Nephron (organoid): ENCODE data around the gene ING3.
A peak's percentile ranks its signal among the peaks of the same experiment; 100 is the strongest.
"Not testable (repeated sequence)": the region's sequence is repeated elsewhere in the genome, so short reads cannot be mapped to it uniquely, and the experiment has no call there.

Source experiments
- H3K27ac Mint-ChIP-seq, 3 experiments: 2 replicates each; pipeline ENCODE4 v1.8.0; 2020; ENCODE audit warnings: mixed read lengths in 3 of 3, mild to moderate bottlenecking in 2 of 3, moderate library complexity in 1 of 3
- H3K27me3 Mint-ChIP-seq: 2 replicates; pipeline ENCODE4 v1.8.0; 2021; ENCODE audit warnings: low read depth, mild to moderate bottlenecking, moderate library complexity, mixed read lengths
- H3K36me3 Mint-ChIP-seq: 2 replicates; pipeline ENCODE4 v1.8.0; 2020; ENCODE audit warnings: low read depth, mixed read lengths
- H3K4me1 Mint-ChIP-seq: 2 replicates; pipeline ENCODE4 v1.8.0; 2020; ENCODE audit warnings: mixed read lengths
- H3K4me3 Mint-ChIP-seq, 3 experiments: 2 replicates each; pipeline ENCODE4 v1.8.0; 2020; ENCODE audit warnings: mild to moderate bottlenecking in 3 of 3, mixed read lengths in 3 of 3, moderate library complexity in 2 of 3
- H3K9me3 Mint-ChIP-seq: 2 replicates; pipeline ENCODE4 v1.8.0; 2020; ENCODE audit warnings: mixed read lengths
- CTCF ChIP-seq, 3 experiments: fragments of 200-600 bp; sonication (generic); IDR thresholded peaks; one replicate each; pipeline ENCODE4 v1.5.0; 2021; ENCODE audit warnings: antibody characterized with exemption in 3 of 3; ENCODE audit not compliant: unreplicated experiment in 3 of 3

Gene ING3

GRCh38 chr7:121002757-121003200 is 52.2 kb downstream of the ING3 start:
- Mint-ChIP-seq H3K4me3 (no peak overlapping the region), H3K9me3 (no peaks in the 10 kb centered on the region), H3K27me3 (peaks cover 6% of the 10 kb centered on the region), H3K27ac (peak overlapping the region; percentile 0 to 53 (median 53)), H3K4me1 (peaks cover 57% of the 10 kb centered on the region), H3K36me3 (peaks cover 12% of the 10 kb centered on the region)
- no peak for TF ChIP-seq CTCF (IDR thresholded peaks at IDR 0.05; ENCODE audit: unreplicated experiment in 3 of 3)

GRCh38 chr7:121003986-121004685 is 53.6 kb downstream of the ING3 start:
- peaks cover 6% of the 10 kb centered on the region for H3K27me3 Mint-ChIP-seq
- peaks cover 14% of the 10 kb centered on the region for H3K36me3 Mint-ChIP-seq
- no peaks in the 10 kb centered on the region for H3K9me3 Mint-ChIP-seq
- TF ChIP-seq CTCF (IDR thresholded peaks at IDR 0.05; ENCODE audit: unreplicated experiment in 3 of 3), result no peak
- peak overlapping the region in 1 of 3 experiments; percentile 18 for H3K27ac Mint-ChIP-seq
- H3K4me1 Mint-ChIP-seq, result peaks cover 53% of the 10 kb centered on the region
- no peak overlapping the region for H3K4me3 Mint-ChIP-seq

- H3K4me3 Mint-ChIP-seq, H3K9me3 Mint-ChIP-seq, H3K27ac Mint-ChIP-seq, H3K27me3 Mint-ChIP-seq: not testable (repeated sequence)
- H3K4me1 Mint-ChIP-seq, result peaks cover 51% of the 10 kb centered on the region
- H3K36me3 Mint-ChIP-seq, result peaks cover 14% of the 10 kb centered on the region
Measured at GRCh38 chr7:121005058-121005457, 54.5 kb downstream of the ING3 start.

GRCh38 chr7:121005996-121006584 is 55.5 kb downstream of the ING3 start:
- Mint-ChIP-seq H3K27me3 (peaks cover 6% of the 10 kb centered on the region), H3K36me3 (peaks cover 14% of the 10 kb centered on the region), H3K27ac (peak overlapping the region; percentile 35 to 66 (median 65)), H3K4me1 (peaks cover 42% of the 10 kb centered on the region), H3K9me3 (no peaks in the 10 kb centered on the region), H3K4me3 (no peak overlapping the region)
- no peak for TF ChIP-seq CTCF (IDR thresholded peaks at IDR 0.05; ENCODE audit: unreplicated experiment in 3 of 3)

GRCh38 chr7:121006711-121007315 is 56.2 kb downstream of the ING3 start:
- no peak for TF ChIP-seq CTCF (IDR thresholded peaks at IDR 0.05; ENCODE audit: unreplicated experiment in 3 of 3)
- Mint-ChIP-seq H3K4me3 (no peak overlapping the region), H3K27me3 (peaks cover 6% of the 10 kb centered on the region), H3K27ac (peak overlapping the region; percentile 35 to 66 (median 65)), H3K4me1 (peaks cover 37% of the 10 kb centered on the region), H3K36me3 (peaks cover 14% of the 10 kb centered on the region), H3K9me3 (no peaks in the 10 kb centered on the region)

- peak overlapping the region in 2 of 3 experiments; percentile 32 to 60 for H3K27ac Mint-ChIP-seq
- no peaks in the 10 kb centered on the region for H3K9me3 Mint-ChIP-seq
- H3K36me3 Mint-ChIP-seq, result peaks cover 11% of the 10 kb centered on the region
- H3K4me3 Mint-ChIP-seq, result no peak overlapping the region
- H3K27me3 Mint-ChIP-seq, result peaks cover 6% of the 10 kb centered on the region
- TF ChIP-seq CTCF (IDR thresholded peaks at IDR 0.05; ENCODE audit: unreplicated experiment in 3 of 3), result no peak
- peaks cover 32% of the 10 kb centered on the region for H3K4me1 Mint-ChIP-seq
Measured at GRCh38 chr7:121008816-121009215, 58.2 kb downstream of the ING3 start.
